ENCODE measurements around the gene C10orf71. TPM values are rescaled to one million over a fixed set of nuclear protein-coding genes. Genes with fewer than 3 reads are reported as not detected.

C10orf71 gene
- total RNA-seq, 2 donors from 2014 or later = 0.14 TPM; not detected in 1

GRCh38 chr10:49296836-49297235 is 2.1 kb upstream of the C10orf71 start:
- Histone ChIP-seq H3K4me3 (no peak overlapping the region), H3K36me3 (no peaks in the 10 kb centered on the region), H3K27ac (no peak overlapping the region), H3K27me3 (replicated peaks; ENCODE audit: insufficient read depth) (no peaks in the 10 kb centered on the region), H3K4me1 (ENCODE audit: control insufficient read depth in 1 of 2, low read depth in 2 of 2) (peaks cover 6 to 38% of the 10 kb centered on the region in 2 donors), H3K9me3 (no peaks in the 10 kb centered on the region)
- TF ChIP-seq CTCF (IDR thresholded peaks at IDR 0.05) = no peak
- no peak for DNase-seq (ENCODE audit: low spot score)
- no peak for ATAC-seq (ENCODE audit: insufficient number of reproducible peaks, low FRiP score, low read depth)

- Histone ChIP-seq H3K36me3 (no peaks in the 10 kb centered on the region), H3K4me1 (ENCODE audit: control insufficient read depth in 1 of 2, low read depth in 2 of 2) (peaks cover 6 to 38% of the 10 kb centered on the region in 2 donors), H3K4me3 (peak overlapping the region; percentile 56), H3K27me3 (replicated peaks; ENCODE audit: insufficient read depth) (no peaks in the 10 kb centered on the region), H3K9me3 (no peaks in the 10 kb centered on the region), H3K27ac (peak overlapping the region; percentile 68 to 69)
- ATAC-seq (ENCODE audit: insufficient number of reproducible peaks, low FRiP score, low read depth) = no peak
- no peak for DNase-seq (ENCODE audit: low spot score)
- no peak for TF ChIP-seq CTCF (IDR thresholded peaks at IDR 0.05)
Measured at GRCh38 chr10:49297818-49298670, 926 bp upstream of the C10orf71 start.

GRCh38 chr10:49298671-49298982 is 343 bp upstream of the C10orf71 start:
- no peak for DNase-seq (ENCODE audit: low spot score)
- ATAC-seq (ENCODE audit: insufficient number of reproducible peaks, low FRiP score, low read depth) = no peak
- H3K36me3 ChIP-seq = no peaks in the 10 kb centered on the region
- no peak for TF ChIP-seq CTCF (IDR thresholded peaks at IDR 0.05)
- no peaks in the 10 kb centered on the region for H3K9me3 ChIP-seq
- H3K27ac ChIP-seq = peak overlapping the region; percentile 68 to 69
- H3K4me3 ChIP-seq = peak overlapping the region; percentile 56
- H3K27me3 ChIP-seq (replicated peaks; ENCODE audit: insufficient read depth) = no peaks in the 10 kb centered on the region
- peaks cover 6 to 38% of the 10 kb centered on the region in 2 donors for H3K4me1 ChIP-seq (ENCODE audit: control insufficient read depth in 1 of 2, low read depth in 2 of 2)

GRCh38 chr10:49299816-49300139 is 808 bp downstream of the C10orf71 start:
- Histone ChIP-seq H3K9me3 (no peaks in the 10 kb centered on the region), H3K27ac (peak overlapping the region in 1 of 2 donors; percentile 69), H3K4me1 (ENCODE audit: control insufficient read depth in 1 of 2, low read depth in 2 of 2) (peaks cover 6 to 38% of the 10 kb centered on the region in 2 donors), H3K4me3 (no peak overlapping the region), H3K27me3 (replicated peaks; ENCODE audit: insufficient read depth) (no peaks in the 10 kb centered on the region), H3K36me3 (no peaks in the 10 kb centered on the region)
- DNase-seq (ENCODE audit: low spot score) = no peak
- no peak for ATAC-seq (ENCODE audit: insufficient number of reproducible peaks, low FRiP score, low read depth)
- no peak for TF ChIP-seq CTCF (IDR thresholded peaks at IDR 0.05)

GRCh38 chr10:49300140-49300974 is 1.4 kb downstream of the C10orf71 start:
- H3K27me3 ChIP-seq (replicated peaks; ENCODE audit: insufficient read depth) = no peaks in the 10 kb centered on the region
- TF ChIP-seq CTCF (IDR thresholded peaks at IDR 0.05) = no peak
- peaks cover 6 to 38% of the 10 kb centered on the region in 2 donors for H3K4me1 ChIP-seq (ENCODE audit: control insufficient read depth in 1 of 2, low read depth in 2 of 2)
- no peak for ATAC-seq (ENCODE audit: insufficient number of reproducible peaks, low FRiP score, low read depth)
- DNase-seq (ENCODE audit: low spot score) = no peak
- H3K4me3 ChIP-seq = no peak overlapping the region
- peak overlapping the region in 1 of 2 donors; percentile 69 for H3K27ac ChIP-seq
- no peaks in the 10 kb centered on the region for H3K36me3 ChIP-seq
- H3K9me3 ChIP-seq = no peaks in the 10 kb centered on the region

All from thoracic aorta (tissue), 2 donors.